GM12878 (cell line): ENCODE results near the gene LCORL. TPM values are rescaled to one million over a fixed set of nuclear protein-coding genes. Genes with fewer than 3 reads are reported as not detected.

Experiments used
- ATAC-seq: fragments of 200-7000 bp; cut with Tn5 transposase; 3 replicates; pipeline ENCODE4 v1.9.1; 2020; ENCODE audit warnings: mild to moderate bottlenecking, moderate library complexity
- BruUV-seq: library from RNA; stranded (reverse); fragments of 400-500 nt; replicated peaks from 2 replicates; lab custom pipeline; 2021; lab: Mats Ljungman, UMichigan
- CTCF ChIA-PET: fragments of 300-600 bp; sonication (Branson Sonifier 250); formaldehyde crosslinking; extraction: SDS; loops from one replicate; lab custom pipeline; 2021; ENCODE audit warnings: inconsistent platforms; lab: Yijun Ruan, JAX
- POLR2A ChIA-PET: fragments of 350-600 bp; formaldehyde crosslinking; extraction: SDS; loops from one replicate; lab custom pipeline; 2021; ENCODE audit warnings: inconsistent platforms; lab: Charles Lee
- RAD21 ChIA-PET: fragments of 300-600 bp; sonication (Branson Sonifier 250); formaldehyde crosslinking; loops from one replicate; lab custom pipeline; 2023; ENCODE audit warnings: antibody characterized with exemption; ENCODE audit not compliant: unreplicated experiment; lab: Charles Lee
- SMC1A ChIA-PET: fragments of 300-600 bp; sonication (Branson Sonifier 250); formaldehyde crosslinking; loops from one replicate; lab custom pipeline; 2023; ENCODE audit not compliant: unreplicated experiment, uncharacterized antibody; lab: Charles Lee
- DNase-seq: peaks from one replicate; pipeline ENCODE4 v3.0.0-alpha.2; 2011; ENCODE audit warnings: low read depth, low spot score
- FAIRE-seq: peaks from 3 replicates; lab custom pipeline; 2011; peaks lifted over from hg19 to GRCh38; lab: Jason Lieb, UNC
- H2AFZ ChIP-seq: 2 replicates; pipeline ENCODE4 v1.6.0; 2011; ENCODE audit warnings: low read depth, low read length, control low read depth; ENCODE audit not compliant: control insufficient read depth
- H3K27ac ChIP-seq: 2 replicates; pipeline ENCODE4 v1.5.1; 2011; ENCODE audit warnings: control low read depth; ENCODE audit not compliant: control insufficient read depth, insufficient read depth
- H3K27me3 ChIP-seq, 2 experiments: replicated peaks in 1 of 2; 2 replicates each; pipeline versions ENCODE4 v1.6.0 to v1.6.1; 2011; ENCODE audit warnings: low read length in 1 of 2; ENCODE audit not compliant: control insufficient read depth in 2 of 2, insufficient read depth in 2 of 2
- H3K36me3 ChIP-seq, 2 experiments: 2 replicates each; pipeline ENCODE4 v1.5.1; 2011; ENCODE audit warnings: low read length in 1 of 2; ENCODE audit not compliant: control insufficient read depth in 2 of 2, insufficient read depth in 2 of 2
- H3K4me1 ChIP-seq: 2 replicates; pipeline ENCODE4 v1.6.1; 2011; ENCODE audit warnings: mild to moderate bottlenecking, low read length, moderate library complexity, mixed read lengths; ENCODE audit not compliant: control insufficient read depth, insufficient read depth
- H3K4me2 ChIP-seq: 2 replicates; pipeline ENCODE4 v1.6.0; 2011; ENCODE audit warnings: control low read depth; ENCODE audit not compliant: control insufficient read depth, insufficient read depth
- H3K4me3 ChIP-seq: fragments of 200-600 bp; sonication (generic); 2 replicates; pipeline ENCODE4 v1.5.1; 2016
- H3K79me2 ChIP-seq: 2 replicates; pipeline ENCODE4 v1.6.0; 2011; ENCODE audit warnings: low read length; ENCODE audit not compliant: control insufficient read depth, insufficient read depth
- H3K9ac ChIP-seq: 2 replicates; pipeline ENCODE4 v1.8.0; 2011; ENCODE audit warnings: low read length, control low read depth, mixed read lengths; ENCODE audit not compliant: control insufficient read depth, insufficient read depth
- H3K9me3 ChIP-seq: replicated peaks from 3 replicates; pipeline ENCODE4 v1.5.1; 2011; ENCODE audit warnings: mild to moderate bottlenecking, low read length; ENCODE audit not compliant: control insufficient read depth, insufficient read depth
- H4K20me1 ChIP-seq: 2 replicates; pipeline ENCODE4 v1.6.0; 2011; ENCODE audit not compliant: control insufficient read depth, insufficient read depth
- CBX5 ChIP-seq: sonication (generic); IDR thresholded peaks from 2 replicates; pipeline ENCODE4 v1.6.1; 2016; ENCODE audit warnings: low read depth, moderate library complexity, mild to moderate bottlenecking, inconsistent platforms
- EP300 ChIP-seq, 2 experiments: fragments of 150-350 bp in 1 of 2; IDR thresholded peaks; 2 replicates each; pipeline ENCODE4 v1.6.1; 2011 to 2012; ENCODE audit warnings: low read depth in 2 of 2, low read length in 2 of 2, borderline replicate concordance in 1 of 2, improper control_type of control experiment in 1 of 2, inconsistent platforms in 1 of 2; ENCODE audit not compliant: control insufficient read depth in 1 of 2
- ZNF384 ChIP-seq: IDR thresholded peaks from 2 replicates; pipeline ENCODE4 v1.6.1; 2012; ENCODE audit warnings: low read depth, mild to moderate bottlenecking, low read length, improper control_type of control experiment, borderline replicate concordance
- in situ Hi-C: fragments of 300-500 bp; cut with MboI; formaldehyde crosslinking; loops from 9 replicates; pipeline ENCODE4 v1.14.3; 2018; ENCODE audit warnings: mixed read lengths
- intact Hi-C: fragments of 100-400 bp; cut with micrococcal nuclease; formaldehyde crosslinking; loops from one replicate; pipeline ENCODE4 v1.14.2; 2022; ENCODE audit not compliant: unreplicated experiment
- polyA plus RNA-seq, 11 experiments: library from polyadenylated mRNA; depleted of rRNA in 4 of 11; unstranded in 6 of 11; stranded (reverse) in 5 of 11; fragments of >200 nt; fragmentation: Nextera tagmentation in 4 of 11; fragmentation: Illumina TruSeq in 1 of 11; extraction: Ambion mirVana in 4 of 11; extraction: Trizol in 1 of 11; gene quantifications; 1 replicate in 1 of 11; 2 replicates in 10 of 11; pipeline versions ENCODE4 v1.2.1 to v1.2.3, GENCODE V29; 2011 to 2016; ENCODE audit warnings: inconsistent platforms in 2 of 11, missing spikeins in 2 of 11, low read depth in 1 of 11
- total RNA-seq, 4 experiments: library from RNA; depleted of rRNA in 3 of 4; stranded (reverse); fragments of >200 nt in 3 of 4; fragmentation: Illumina TruSeq in 1 of 4; extraction: Trizol in 1 of 4; gene quantifications; 2 replicates each; pipeline versions ENCODE4 v1.2.1 to v1.2.3, GENCODE V29; 2013 to 2021
- TF ChIP-seq, protein P1 (sequence below): fragments of 450-650 bp; IDR thresholded peaks from 2 replicates; pipeline ENCODE4 v1.6.1; 2017; ENCODE audit warnings: antibody characterized with exemption, mild to moderate bottlenecking, moderate library complexity

LCORL gene
- total and polyA plus RNA-seq, 10 of the 15 experiments (the other 5 are each of a cell fraction or from before 2014, with no cell fraction given): 2.2 to 9.8 (median 5.9) TPM

DNA sequence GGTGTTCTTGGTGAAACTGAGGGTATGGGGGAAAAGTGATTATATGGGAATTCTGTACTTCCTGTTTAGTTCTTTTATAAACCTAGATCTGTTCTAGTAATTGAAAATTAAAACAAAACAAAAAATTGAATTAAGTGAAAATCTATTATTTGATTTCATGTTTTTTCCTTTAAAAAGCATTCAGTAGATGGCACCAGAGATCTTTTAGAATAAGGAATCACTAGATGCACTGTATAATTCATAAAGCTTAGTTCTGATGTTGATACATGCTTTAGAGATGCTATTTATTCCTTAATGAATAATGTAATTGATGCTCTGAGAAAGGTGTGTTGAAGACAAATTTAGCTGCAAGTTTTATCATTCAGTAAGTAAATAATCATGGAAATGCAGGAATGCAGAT, 87.3 kb downstream of the LCORL start:
- Histone ChIP-seq H3K4me3 (no peak overlapping the region), H3K36me3 (no peaks in the 10 kb centered on the region), H3K27ac (no peak overlapping the region), H3K9me3 (no peaks in the 10 kb centered on the region; the same call in 1 of the 3 replicates), H4K20me1 (no peaks in the 10 kb centered on the region), H3K4me2 (no peak overlapping the region), H2AFZ (no peak overlapping the region), H3K4me1 (no peaks in the 10 kb centered on the region), H3K79me2 (no peaks in the 10 kb centered on the region), H3K27me3 (no peaks in the 10 kb centered on the region), H3K9ac (no peak overlapping the region)
- in situ Hi-C loops: no loop called here
- ChIA-PET CTCF (interaction anchor here (0.8 kb wide), 1 partner anchor 11 kb away, joined by 3 read pairs; no protein-coding TSS in a partner anchor), SMC1A (interaction anchor here (0.8 kb wide), 1 partner anchor 13 kb away, joined by 3 read pairs; no protein-coding TSS in a partner anchor), RAD21 (interaction anchor here (1.7 kb wide), 1 partner anchor 118 kb away, joined by 4 read pairs; no protein-coding TSS in a partner anchor), POLR2A (no interaction called here)
- FAIRE-seq: peak; percentile 18
- intact Hi-C loops: loop anchor here (5.0 kb wide), 2 partner anchors 433 to 658 kb away; no protein-coding TSS in a partner anchor
- no peak for ATAC-seq
- no peak for DNase-seq
- no peak for TF ChIP-seq CBX5
- TF ChIP-seq, protein P1, sequence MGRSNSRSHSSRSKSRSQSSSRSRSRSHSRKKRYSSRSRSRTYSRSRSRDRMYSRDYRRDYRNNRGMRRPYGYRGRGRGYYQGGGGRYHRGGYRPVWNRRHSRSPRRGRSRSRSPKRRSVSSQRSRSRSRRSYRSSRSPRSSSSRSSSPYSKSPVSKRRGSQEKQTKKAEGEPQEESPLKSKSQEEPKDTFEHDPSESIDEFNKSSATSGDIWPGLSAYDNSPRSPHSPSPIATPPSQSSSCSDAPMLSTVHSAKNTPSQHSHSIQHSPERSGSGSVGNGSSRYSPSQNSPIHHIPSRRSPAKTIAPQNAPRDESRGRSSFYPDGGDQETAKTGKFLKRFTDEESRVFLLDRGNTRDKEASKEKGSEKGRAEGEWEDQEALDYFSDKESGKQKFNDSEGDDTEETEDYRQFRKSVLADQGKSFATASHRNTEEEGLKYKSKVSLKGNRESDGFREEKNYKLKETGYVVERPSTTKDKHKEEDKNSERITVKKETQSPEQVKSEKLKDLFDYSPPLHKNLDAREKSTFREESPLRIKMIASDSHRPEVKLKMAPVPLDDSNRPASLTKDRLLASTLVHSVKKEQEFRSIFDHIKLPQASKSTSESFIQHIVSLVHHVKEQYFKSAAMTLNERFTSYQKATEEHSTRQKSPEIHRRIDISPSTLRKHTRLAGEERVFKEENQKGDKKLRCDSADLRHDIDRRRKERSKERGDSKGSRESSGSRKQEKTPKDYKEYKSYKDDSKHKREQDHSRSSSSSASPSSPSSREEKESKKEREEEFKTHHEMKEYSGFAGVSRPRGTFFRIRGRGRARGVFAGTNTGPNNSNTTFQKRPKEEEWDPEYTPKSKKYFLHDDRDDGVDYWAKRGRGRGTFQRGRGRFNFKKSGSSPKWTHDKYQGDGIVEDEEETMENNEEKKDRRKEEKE: no peak
- no peak for TF ChIP-seq ZNF384
- TF ChIP-seq EP300 (IDR thresholded peaks at IDR 0.05; ENCODE audit: borderline replicate concordance in 1 of 2, control insufficient read depth in 1 of 2, low read depth in 2 of 2, low read length in 2 of 2): no peak
- BruUV-seq: no TSS peak
